GM23248 (cell line): ENCODE data around the gene ASH1L.
"Not testable (repeated sequence)": the region's sequence is repeated elsewhere in the genome, so short reads cannot be mapped to it uniquely, and the experiment has no call there.

Experiments
- EZH2 ChIP-seq: fragments of 200-600 bp; sonication (generic); IDR thresholded peaks from 2 replicates; pipeline ENCODE4 v1.6.1; 2018; ENCODE audit warnings: antibody characterized with exemption, mild to moderate bottlenecking; ENCODE audit not compliant: insufficient read depth, poor library complexity, severe bottlenecking
- EZH2phosphoT487 ChIP-seq: fragments of 200-600 bp; sonication (generic); IDR thresholded peaks from 2 replicates; pipeline ENCODE4 v1.6.1; 2018; ENCODE audit warnings: antibody characterized with exemption, moderate library complexity, mild to moderate bottlenecking, low read depth; ENCODE audit not compliant: insufficient read depth

GRCh38 chr1:155561779-155562580 lies 623 bp downstream of the ASH1L start:
- not testable (repeated sequence) for TF ChIP-seq EZH2, EZH2phosphoT487
